ENCODE measurements around the gene TGFBR1. TPM values are rescaled to one million over a fixed set of nuclear protein-coding genes. Genes with fewer than 3 reads are reported as not detected.

TGFBR1 gene
- total RNA-seq, 1 donor from 2014 or later: 203 TPM

GRCh38 chr9:99166149-99166548, 61.2 kb downstream of the TGFBR1 start:
- H3K9ac ChIP-seq (ENCODE audit: low read length): no peak overlapping the region
- no peak overlapping the region for H3K4me3 ChIP-seq (ENCODE audit: insufficient read depth, low read depth, low read length)
- DNase-seq (ENCODE audit: low read depth) (no peak), FAIRE-seq (no peak)
- H4K20me1 ChIP-seq (ENCODE audit: insufficient read depth, low read length): no peaks in the 10 kb centered on the region
- H3K4me2 ChIP-seq (ENCODE audit: low read length): no peak overlapping the region
- H3K9me3 ChIP-seq (ENCODE audit: insufficient read depth, low read depth, low read length): no peaks in the 10 kb centered on the region
- Mint-ChIP-seq H3K4me1 (ENCODE audit: low read depth, unreplicated experiment) (peaks cover 2% of the 10 kb centered on the region), H3K27me3 (ENCODE audit: low read depth, unreplicated experiment) (no peaks in the 10 kb centered on the region), H3K9me3 (ENCODE audit: unreplicated experiment) (no peaks in the 10 kb centered on the region), H3K36me3 (ENCODE audit: low read depth, unreplicated experiment) (no peaks in the 10 kb centered on the region), H3K27ac (ENCODE audit: unreplicated experiment) (no peak overlapping the region), H3K4me3 (ENCODE audit: unreplicated experiment) (no peak overlapping the region)
- H2AFZ ChIP-seq (ENCODE audit: low read depth, low read length): no peak overlapping the region
- no peaks in the 10 kb centered on the region for H3K4me1 ChIP-seq (ENCODE audit: insufficient read depth, low read length)
- TF ChIP-seq CTCF (IDR thresholded peaks at IDR 0.05; ENCODE audit: insufficient read depth, low read depth, low read length) (no peak), EZH2 (IDR thresholded peaks at IDR 0.05; ENCODE audit: insufficient read depth, low read length) (no peak)
- peaks cover 11% of the 10 kb centered on the region for H3K27me3 ChIP-seq (ENCODE audit: insufficient read depth, low read length)
- no peaks in the 10 kb centered on the region for H3K79me2 ChIP-seq (ENCODE audit: insufficient read depth, low read length)
- H3K36me3 ChIP-seq (ENCODE audit: insufficient read depth, low read length): no peaks in the 10 kb centered on the region
- no peak overlapping the region for H3K27ac ChIP-seq (ENCODE audit: low read depth, low read length)

GRCh38 chr9:99167119-99167518, 62.2 kb downstream of the TGFBR1 start:
- no peak overlapping the region for H3K27ac ChIP-seq (ENCODE audit: low read depth, low read length)
- Mint-ChIP-seq H3K4me3 (ENCODE audit: unreplicated experiment) (no peak overlapping the region), H3K27ac (ENCODE audit: unreplicated experiment) (no peak overlapping the region), H3K4me1 (ENCODE audit: low read depth, unreplicated experiment) (peaks cover 8% of the 10 kb centered on the region), H3K36me3 (ENCODE audit: low read depth, unreplicated experiment) (no peaks in the 10 kb centered on the region), H3K27me3 (ENCODE audit: low read depth, unreplicated experiment) (no peaks in the 10 kb centered on the region), H3K9me3 (ENCODE audit: unreplicated experiment) (no peaks in the 10 kb centered on the region)
- H3K79me2 ChIP-seq (ENCODE audit: insufficient read depth, low read length): no peaks in the 10 kb centered on the region
- no peaks in the 10 kb centered on the region for H4K20me1 ChIP-seq (ENCODE audit: insufficient read depth, low read length)
- no peak overlapping the region for H2AFZ ChIP-seq (ENCODE audit: low read depth, low read length)
- no peak overlapping the region for H3K4me3 ChIP-seq (ENCODE audit: insufficient read depth, low read depth, low read length)
- no peak overlapping the region for H3K9ac ChIP-seq (ENCODE audit: low read length)
- H3K9me3 ChIP-seq (ENCODE audit: insufficient read depth, low read depth, low read length): no peaks in the 10 kb centered on the region
- FAIRE-seq (no peak), DNase-seq (ENCODE audit: low read depth) (no peak)
- TF ChIP-seq EZH2 (IDR thresholded peaks at IDR 0.05; ENCODE audit: insufficient read depth, low read length) (no peak), CTCF (IDR thresholded peaks at IDR 0.05; ENCODE audit: insufficient read depth, low read depth, low read length) (no peak)
- H3K4me2 ChIP-seq (ENCODE audit: low read length): no peak overlapping the region
- no peaks in the 10 kb centered on the region for H3K36me3 ChIP-seq (ENCODE audit: insufficient read depth, low read length)
- H3K4me1 ChIP-seq (ENCODE audit: insufficient read depth, low read length): no peaks in the 10 kb centered on the region
- H3K27me3 ChIP-seq (ENCODE audit: insufficient read depth, low read length): peaks cover 14% of the 10 kb centered on the region

- no peaks in the 10 kb centered on the region for H3K9me3 ChIP-seq (ENCODE audit: insufficient read depth, low read depth, low read length)
- Mint-ChIP-seq H3K36me3 (ENCODE audit: low read depth, unreplicated experiment) (no peaks in the 10 kb centered on the region), H3K4me3 (ENCODE audit: unreplicated experiment) (no peak overlapping the region), H3K27ac (ENCODE audit: unreplicated experiment) (no peak overlapping the region), H3K27me3 (ENCODE audit: low read depth, unreplicated experiment) (no peaks in the 10 kb centered on the region), H3K9me3 (ENCODE audit: unreplicated experiment) (no peaks in the 10 kb centered on the region), H3K4me1 (ENCODE audit: low read depth, unreplicated experiment) (peaks cover 8% of the 10 kb centered on the region)
- no peak overlapping the region for H2AFZ ChIP-seq (ENCODE audit: low read depth, low read length)
- DNase-seq (ENCODE audit: low read depth) (no peak), FAIRE-seq (no peak)
- TF ChIP-seq EZH2 (IDR thresholded peaks at IDR 0.05; ENCODE audit: insufficient read depth, low read length): no peak
- TF ChIP-seq CTCF (IDR thresholded peaks at IDR 0.05; ENCODE audit: insufficient read depth, low read depth, low read length): no peak
- H4K20me1 ChIP-seq (ENCODE audit: insufficient read depth, low read length): no peaks in the 10 kb centered on the region
- H3K27ac ChIP-seq (ENCODE audit: low read depth, low read length): no peak overlapping the region
- H3K36me3 ChIP-seq (ENCODE audit: insufficient read depth, low read length): no peaks in the 10 kb centered on the region
- H3K9ac ChIP-seq (ENCODE audit: low read length): no peak overlapping the region
- H3K79me2 ChIP-seq (ENCODE audit: insufficient read depth, low read length): no peaks in the 10 kb centered on the region
- H3K4me2 ChIP-seq (ENCODE audit: low read length): no peak overlapping the region
- no peaks in the 10 kb centered on the region for H3K4me1 ChIP-seq (ENCODE audit: insufficient read depth, low read length)
- peaks cover 14% of the 10 kb centered on the region for H3K27me3 ChIP-seq (ENCODE audit: insufficient read depth, low read length)
- H3K4me3 ChIP-seq (ENCODE audit: insufficient read depth, low read depth, low read length): no peak overlapping the region
These were observed 62.8 kb downstream of the TGFBR1 start for GRCh38 chr9:99167694-99168093.
